GM12874 (cell line): Measurements from ENCODE around the gene GNPTG.

Source experiments
- CTCF ChIP-seq: IDR thresholded peaks from 2 replicates; pipeline ENCODE4 v1.5.1; 2011; ENCODE audit warnings: low read depth, mild to moderate bottlenecking, control low read depth, low read length, moderate library complexity; ENCODE audit not compliant: insufficient read depth

The GNPTG gene

DNA sequence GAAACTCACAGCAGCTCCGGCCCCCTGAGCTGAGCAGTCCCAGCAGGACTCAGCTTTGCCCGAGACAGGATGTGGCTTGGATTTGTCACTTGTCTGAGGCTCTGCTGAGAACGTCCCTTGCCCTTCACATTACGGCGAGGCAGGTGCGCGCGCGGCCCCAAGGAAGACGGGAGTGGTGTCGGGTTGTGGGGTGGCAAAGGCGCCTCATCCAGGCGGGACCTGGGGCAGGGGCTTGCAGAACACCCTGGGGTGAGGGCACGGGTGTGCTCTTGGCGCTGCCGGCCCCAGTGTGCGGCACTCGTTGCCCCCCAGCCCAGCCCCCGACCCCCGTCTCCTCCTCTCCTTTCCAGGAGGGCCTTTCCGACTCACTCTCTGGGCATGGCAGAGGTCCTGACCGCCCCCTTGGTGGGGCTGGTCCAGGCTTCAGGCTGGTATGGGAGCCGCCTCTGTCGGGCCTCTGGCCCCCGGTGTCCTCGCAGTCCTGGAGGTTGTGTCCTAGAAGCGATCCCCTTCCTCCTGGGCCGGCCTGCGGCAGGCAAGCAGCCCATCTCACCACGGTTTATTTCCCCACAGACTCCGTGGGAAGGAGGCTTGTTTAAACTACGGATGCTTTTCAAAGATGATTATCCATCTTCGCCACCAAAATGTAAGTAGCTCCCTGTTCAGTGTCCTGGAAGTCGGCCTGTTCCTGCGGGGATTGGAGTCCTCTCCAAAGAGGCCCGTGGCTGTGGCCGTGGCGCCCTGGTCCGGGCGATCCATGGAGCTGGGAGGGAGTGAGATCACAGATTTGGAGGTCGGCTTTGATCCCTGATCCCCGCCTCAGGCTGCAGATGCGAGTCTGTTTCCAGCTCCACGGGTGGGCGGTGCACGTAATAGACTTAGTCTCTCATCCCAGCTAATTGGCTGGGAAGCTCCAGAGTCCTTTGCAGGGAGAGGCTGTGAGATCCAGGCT, 36.4 kb upstream of the GNPTG start:
- no peak for TF ChIP-seq CTCF

DNA sequence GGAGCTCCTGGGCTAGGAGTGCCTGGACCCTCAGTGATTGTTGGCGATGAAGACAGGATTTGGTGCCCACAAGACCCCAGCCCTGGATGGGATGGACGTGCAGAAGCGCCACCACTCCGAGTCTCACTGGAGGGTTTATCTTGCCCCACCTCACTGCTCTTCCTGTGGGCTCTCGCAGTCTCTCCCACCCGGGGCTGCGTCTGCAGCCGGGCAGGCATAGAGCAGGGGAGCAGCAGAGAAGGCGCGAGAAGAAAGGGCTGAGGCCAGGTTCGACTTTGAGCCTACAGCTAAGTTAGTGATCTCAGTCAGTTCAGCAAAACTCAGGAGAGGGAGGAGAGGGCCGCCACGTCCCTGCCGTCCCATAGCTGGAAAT, 35.7 kb upstream of the GNPTG start:
- no peak for TF ChIP-seq CTCF

DNA sequence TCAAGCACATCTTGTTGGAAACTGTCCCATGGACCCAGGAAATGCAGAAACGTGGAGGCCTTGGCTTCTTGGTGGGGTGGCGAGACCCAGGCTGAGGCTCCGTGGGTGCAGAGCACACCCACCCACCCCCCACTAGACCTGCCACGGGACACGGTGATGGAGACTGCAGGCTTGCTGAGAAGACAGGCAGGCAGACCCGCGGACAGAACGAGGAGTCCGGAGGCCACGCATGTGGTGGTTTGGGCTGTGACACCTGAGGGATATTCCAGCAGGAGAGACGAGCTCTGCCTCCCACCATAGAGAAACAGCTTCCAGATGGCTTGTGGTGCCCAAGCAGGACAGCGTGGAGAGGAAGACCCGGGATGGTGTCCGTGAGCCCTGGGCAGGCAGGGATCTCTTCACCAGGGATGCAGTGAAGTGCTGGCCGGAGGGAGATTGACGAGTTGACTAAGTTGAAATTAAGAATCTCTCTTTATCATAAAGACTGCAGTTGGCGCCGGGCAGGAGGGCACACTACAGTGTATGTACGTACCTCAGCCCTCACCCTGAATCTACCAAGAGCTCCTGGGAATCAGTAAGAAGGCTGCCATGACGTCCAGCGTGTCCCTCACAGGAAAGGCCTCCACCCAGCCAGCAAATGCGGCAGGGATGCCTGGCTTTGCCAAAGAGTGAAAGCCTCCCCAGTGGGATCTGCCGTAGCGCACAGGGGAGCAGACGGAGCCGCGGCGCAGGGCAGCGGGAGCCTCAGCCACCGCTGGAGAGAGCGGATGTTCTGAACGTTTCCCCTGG, 34.1 kb upstream of the GNPTG start:
- TF ChIP-seq CTCF = no peak

- TF ChIP-seq CTCF = no peak
Observed at GRCh38 chr16:1318268-1318545, 33.5 kb upstream of the GNPTG start.

GRCh38 chr16:1319041-1319440, 32.7 kb upstream of the GNPTG start:
- TF ChIP-seq CTCF = no peak

DNA sequence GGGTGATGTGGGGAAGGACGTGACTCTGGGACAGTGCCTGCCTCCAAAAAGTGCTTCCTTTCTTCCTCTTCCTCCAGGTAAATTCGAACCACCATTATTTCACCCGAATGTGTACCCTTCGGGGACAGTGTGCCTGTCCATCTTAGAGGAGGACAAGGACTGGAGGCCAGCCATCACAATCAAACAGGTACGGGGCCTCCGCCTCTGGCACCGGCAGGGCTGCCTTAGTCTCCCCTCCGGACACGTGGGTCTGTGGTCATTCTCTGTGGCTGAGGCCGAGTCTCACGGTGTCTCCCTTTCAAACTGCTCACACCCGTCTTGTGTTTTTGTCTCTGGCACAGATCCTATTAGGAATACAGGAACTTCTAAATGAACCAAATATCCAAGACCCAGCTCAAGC, 31.6 kb upstream of the GNPTG start:
- TF ChIP-seq CTCF = no peak

GRCh38 chr16:1320658-1321240, 31.0 kb upstream of the GNPTG start:
- TF ChIP-seq CTCF = no peak
